ENCODE measurements around the gene FGF11.

DNA sequence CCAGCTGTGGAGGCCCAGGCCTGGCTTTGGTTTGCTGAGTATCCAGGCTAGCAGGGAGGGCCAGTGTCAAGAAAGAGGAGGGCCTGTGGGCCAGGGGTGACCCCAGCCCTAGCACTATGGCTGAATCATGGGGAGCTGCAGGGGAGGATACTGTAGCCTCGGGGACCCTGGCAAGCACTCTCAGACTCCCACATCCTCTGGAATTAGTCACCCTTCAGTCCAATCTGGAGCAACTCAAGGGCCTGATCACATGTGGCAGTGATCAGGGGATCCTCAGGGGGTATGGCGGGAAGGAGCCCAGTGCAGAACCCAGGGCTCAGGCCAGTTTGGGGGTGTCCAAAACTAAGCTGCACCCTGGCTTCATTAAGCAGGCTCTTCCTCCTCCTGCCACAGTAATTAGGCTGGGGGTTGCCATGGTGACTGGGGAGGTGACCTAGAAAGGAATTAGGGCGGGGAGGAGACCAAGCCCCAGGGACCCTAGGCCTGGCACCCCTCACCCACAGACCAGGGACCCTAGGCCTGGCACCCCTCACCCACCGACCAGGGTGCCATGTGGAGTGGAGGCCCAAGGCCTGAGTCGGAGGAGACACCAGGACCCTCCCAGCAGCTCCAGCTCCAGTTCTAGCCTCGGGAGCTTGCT, 25.8 kb upstream of the FGF11 start:
- TF ChIP-seq, protein P1, sequence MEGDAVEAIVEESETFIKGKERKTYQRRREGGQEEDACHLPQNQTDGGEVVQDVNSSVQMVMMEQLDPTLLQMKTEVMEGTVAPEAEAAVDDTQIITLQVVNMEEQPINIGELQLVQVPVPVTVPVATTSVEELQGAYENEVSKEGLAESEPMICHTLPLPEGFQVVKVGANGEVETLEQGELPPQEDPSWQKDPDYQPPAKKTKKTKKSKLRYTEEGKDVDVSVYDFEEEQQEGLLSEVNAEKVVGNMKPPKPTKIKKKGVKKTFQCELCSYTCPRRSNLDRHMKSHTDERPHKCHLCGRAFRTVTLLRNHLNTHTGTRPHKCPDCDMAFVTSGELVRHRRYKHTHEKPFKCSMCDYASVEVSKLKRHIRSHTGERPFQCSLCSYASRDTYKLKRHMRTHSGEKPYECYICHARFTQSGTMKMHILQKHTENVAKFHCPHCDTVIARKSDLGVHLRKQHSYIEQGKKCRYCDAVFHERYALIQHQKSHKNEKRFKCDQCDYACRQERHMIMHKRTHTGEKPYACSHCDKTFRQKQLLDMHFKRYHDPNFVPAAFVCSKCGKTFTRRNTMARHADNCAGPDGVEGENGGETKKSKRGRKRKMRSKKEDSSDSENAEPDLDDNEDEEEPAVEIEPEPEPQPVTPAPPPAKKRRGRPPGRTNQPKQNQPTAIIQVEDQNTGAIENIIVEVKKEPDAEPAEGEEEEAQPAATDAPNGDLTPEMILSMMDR (IDR thresholded peaks at IDR 0.05; ENCODE audit: insufficient read depth, low read length): no peak
- no peak for TF ChIP-seq POLR2AphosphoS5 (IDR thresholded peaks at IDR 0.05; ENCODE audit: low read depth)
- TF ChIP-seq, protein P2, sequence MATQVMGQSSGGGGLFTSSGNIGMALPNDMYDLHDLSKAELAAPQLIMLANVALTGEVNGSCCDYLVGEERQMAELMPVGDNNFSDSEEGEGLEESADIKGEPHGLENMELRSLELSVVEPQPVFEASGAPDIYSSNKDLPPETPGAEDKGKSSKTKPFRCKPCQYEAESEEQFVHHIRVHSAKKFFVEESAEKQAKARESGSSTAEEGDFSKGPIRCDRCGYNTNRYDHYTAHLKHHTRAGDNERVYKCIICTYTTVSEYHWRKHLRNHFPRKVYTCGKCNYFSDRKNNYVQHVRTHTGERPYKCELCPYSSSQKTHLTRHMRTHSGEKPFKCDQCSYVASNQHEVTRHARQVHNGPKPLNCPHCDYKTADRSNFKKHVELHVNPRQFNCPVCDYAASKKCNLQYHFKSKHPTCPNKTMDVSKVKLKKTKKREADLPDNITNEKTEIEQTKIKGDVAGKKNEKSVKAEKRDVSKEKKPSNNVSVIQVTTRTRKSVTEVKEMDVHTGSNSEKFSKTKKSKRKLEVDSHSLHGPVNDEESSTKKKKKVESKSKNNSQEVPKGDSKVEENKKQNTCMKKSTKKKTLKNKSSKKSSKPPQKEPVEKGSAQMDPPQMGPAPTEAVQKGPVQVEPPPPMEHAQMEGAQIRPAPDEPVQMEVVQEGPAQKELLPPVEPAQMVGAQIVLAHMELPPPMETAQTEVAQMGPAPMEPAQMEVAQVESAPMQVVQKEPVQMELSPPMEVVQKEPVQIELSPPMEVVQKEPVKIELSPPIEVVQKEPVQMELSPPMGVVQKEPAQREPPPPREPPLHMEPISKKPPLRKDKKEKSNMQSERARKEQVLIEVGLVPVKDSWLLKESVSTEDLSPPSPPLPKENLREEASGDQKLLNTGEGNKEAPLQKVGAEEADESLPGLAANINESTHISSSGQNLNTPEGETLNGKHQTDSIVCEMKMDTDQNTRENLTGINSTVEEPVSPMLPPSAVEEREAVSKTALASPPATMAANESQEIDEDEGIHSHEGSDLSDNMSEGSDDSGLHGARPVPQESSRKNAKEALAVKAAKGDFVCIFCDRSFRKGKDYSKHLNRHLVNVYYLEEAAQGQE (IDR thresholded peaks at IDR 0.05; ENCODE audit: insufficient replicate concordance, low read depth): no peak

Data from HL-60 (cell line).